ENCODE results near the gene HAVCR1.

- TF ChIP-seq EZH2 (IDR thresholded peaks at IDR 0.05; ENCODE audit: borderline replicate concordance, insufficient read depth, low read depth, low read length, poor library complexity, severe bottlenecking) (no peak), CTCF (IDR thresholded peaks at IDR 0.05) (no peak)
Observed at GRCh38 chr5:157069949-157070348, 11.0 kb upstream of the HAVCR1 start.
